NB4 (cell line): ENCODE results near the gene NEMP2.

Source experiments
- POLR2A ChIP-seq: IDR thresholded peaks from 2 replicates; pipeline ENCODE4 v1.6.1; 2011; ENCODE audit warnings: mild to moderate bottlenecking; ENCODE audit not compliant: insufficient read length; ENCODE audit errors: extremely low read depth
- TF ChIP-seq, protein P1 (sequence below): IDR thresholded peaks from one replicate; pipeline ENCODE4 v1.5.1; 2012; ENCODE audit warnings: low read depth, low read length
- TF ChIP-seq, protein P2 (sequence below): IDR thresholded peaks from 2 replicates; pipeline ENCODE4 v1.6.1; 2011; ENCODE audit warnings: low read depth, low read length

GRCh38 chr2:190459881-190460280, 74.6 kb downstream of the NEMP2 start:
- TF ChIP-seq, protein P1, sequence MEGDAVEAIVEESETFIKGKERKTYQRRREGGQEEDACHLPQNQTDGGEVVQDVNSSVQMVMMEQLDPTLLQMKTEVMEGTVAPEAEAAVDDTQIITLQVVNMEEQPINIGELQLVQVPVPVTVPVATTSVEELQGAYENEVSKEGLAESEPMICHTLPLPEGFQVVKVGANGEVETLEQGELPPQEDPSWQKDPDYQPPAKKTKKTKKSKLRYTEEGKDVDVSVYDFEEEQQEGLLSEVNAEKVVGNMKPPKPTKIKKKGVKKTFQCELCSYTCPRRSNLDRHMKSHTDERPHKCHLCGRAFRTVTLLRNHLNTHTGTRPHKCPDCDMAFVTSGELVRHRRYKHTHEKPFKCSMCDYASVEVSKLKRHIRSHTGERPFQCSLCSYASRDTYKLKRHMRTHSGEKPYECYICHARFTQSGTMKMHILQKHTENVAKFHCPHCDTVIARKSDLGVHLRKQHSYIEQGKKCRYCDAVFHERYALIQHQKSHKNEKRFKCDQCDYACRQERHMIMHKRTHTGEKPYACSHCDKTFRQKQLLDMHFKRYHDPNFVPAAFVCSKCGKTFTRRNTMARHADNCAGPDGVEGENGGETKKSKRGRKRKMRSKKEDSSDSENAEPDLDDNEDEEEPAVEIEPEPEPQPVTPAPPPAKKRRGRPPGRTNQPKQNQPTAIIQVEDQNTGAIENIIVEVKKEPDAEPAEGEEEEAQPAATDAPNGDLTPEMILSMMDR: no peak
- no peak for TF ChIP-seq POLR2A
- TF ChIP-seq, protein P2, sequence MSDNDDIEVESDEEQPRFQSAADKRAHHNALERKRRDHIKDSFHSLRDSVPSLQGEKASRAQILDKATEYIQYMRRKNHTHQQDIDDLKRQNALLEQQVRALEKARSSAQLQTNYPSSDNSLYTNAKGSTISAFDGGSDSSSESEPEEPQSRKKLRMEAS: no peak
